Tibial nerve (tissue), 4 donors: ENCODE measurements around the gene C6orf52.

ENCODE experiments used
- CTCF ChIP-seq, 5 experiments: fragments of 200-600 bp in 3 of 5; fragments of 450-650 bp in 2 of 5; sonication (generic) in 3 of 5; IDR thresholded peaks; one replicate each; pipeline ENCODE4 v1.5.1; 2016 to 2019; ENCODE audit warnings: antibody characterized with exemption in 5 of 5, mild to moderate bottlenecking in 3 of 5, moderate library complexity in 2 of 5
- EP300 ChIP-seq, 2 donors: sonication (generic); formaldehyde crosslinking; IDR thresholded peaks; one replicate each; pipeline ENCODE4 v1.6.1; 2017; ENCODE audit warnings: antibody characterized with exemption in 2 of 2, mild to moderate bottlenecking in 1 of 2
- POLR2A ChIP-seq, 2 donors: fragments of 450-650 bp; IDR thresholded peaks; one replicate each; pipeline ENCODE4 v1.6.1; 2017; ENCODE audit warnings: antibody characterized with exemption in 2 of 2, mild to moderate bottlenecking in 2 of 2, moderate library complexity in 2 of 2

GRCh38 chr6:10719296-10719963 lies 25.0 kb upstream of the C6orf52 start:
- TF ChIP-seq CTCF (IDR thresholded peaks at IDR 0.05) (no peak), POLR2A (IDR thresholded peaks at IDR 0.05) (no peak), EP300 (IDR thresholded peaks at IDR 0.05) (no peak)
